GM12892 (cell line): ENCODE data around the gene ANKRD34C.

ENCODE experiments used
- POLR2A ChIP-seq: IDR thresholded peaks from 2 replicates; pipeline ENCODE4 v1.6.1; 2011; ENCODE audit warnings: low read depth, low read length, control low read depth
- POLR2AphosphoS5 ChIP-seq: IDR thresholded peaks from 2 replicates; pipeline ENCODE4 v1.6.1; 2011; ENCODE audit warnings: low read depth, low read length, control low read depth
- TAF1 ChIP-seq: IDR thresholded peaks from 2 replicates; pipeline ENCODE4 v1.6.1; 2011; ENCODE audit warnings: low read depth, mild to moderate bottlenecking, control low read depth, low read length, borderline replicate concordance

- TF ChIP-seq POLR2A: no peak
- no peak for TF ChIP-seq POLR2AphosphoS5
- TF ChIP-seq TAF1: no peak
These were observed 34.3 kb upstream of the ANKRD34C start for GRCh38 chr15:79248183-79248582.
